Measurements from ENCODE around the gene ABCG8. TPM values are rescaled to one million over a fixed set of nuclear protein-coding genes. Genes with fewer than 3 reads are reported as not detected.

The ABCG8 gene
- total RNA-seq = under 1 TPM in 1 of 3 donors, not detected in 2; 0.15 TPM

- intact Hi-C loops (cut with DNase I; ENCODE audit: low total_unique reads) = no loop called here
- Histone ChIP-seq H3K27ac (no peak within 1 kb of the TSS), H3K4me1 (no peaks in the 10 kb centered on the region), H3K4me3 (no peak within 1 kb of the TSS), H3K27me3 (no peaks in the 10 kb centered on the region), H3K36me3 (no peaks in the 10 kb centered on the region), H3K9me3 (no peaks in the 10 kb centered on the region)
- peak in 1 of 2 donors; percentile 12 for DNase-seq (ENCODE audit: low spot score in 2 of 2)
- TF ChIP-seq POLR2AphosphoS5 (IDR thresholded peaks at IDR 0.05) (no peak), POLR2A (IDR thresholded peaks at IDR 0.05) (no peak), CTCF (IDR thresholded peaks at IDR 0.05) (no peak)
These were observed at the start of gene ABCG8, which contains the start of gene ABCG5 for GRCh38 chr2:43838560-43839267. Gene ABCG8 (plus strand): TSS chr2:43838971. CDS start chr2:43839054, 83 bp downstream. Gene ABCG5 (minus strand): TSS chr2:43838839. CDS start chr2:43838679, 160 bp downstream.

DNA sequence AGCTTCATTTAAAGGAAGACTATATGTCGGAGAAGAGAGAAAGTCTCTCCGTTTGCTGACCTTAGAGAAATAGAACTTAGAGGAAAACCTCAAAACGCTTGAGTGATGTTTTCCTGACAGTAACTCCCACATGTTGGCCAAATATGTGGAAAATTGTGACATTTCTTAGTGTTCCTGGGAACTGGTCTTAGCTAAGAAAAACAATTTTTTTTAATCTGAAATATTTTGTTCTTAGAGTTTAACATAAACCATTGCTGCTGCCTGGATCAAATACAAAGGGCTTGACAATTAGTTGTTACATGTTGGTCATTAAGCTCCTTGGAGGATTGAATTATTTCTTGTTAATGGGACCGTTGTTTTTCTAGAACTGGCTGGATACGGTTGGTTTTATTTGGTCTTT lies 48.6 kb upstream of the ABCG8 start:
- Histone ChIP-seq H3K36me3 (peaks cover 8% of the 10 kb centered on the region), H3K27ac (peak overlapping the region; percentile 29 to 39), H3K4me1 (no peaks in the 10 kb centered on the region), H3K4me3 (no peak overlapping the region), H3K27me3 (no peaks in the 10 kb centered on the region), H3K9me3 (no peaks in the 10 kb centered on the region)
- no peak for DNase-seq (ENCODE audit: low spot score in 2 of 2)
- no peak for TF ChIP-seq POLR2AphosphoS5 (IDR thresholded peaks at IDR 0.05)
- TF ChIP-seq CTCF (IDR thresholded peaks at IDR 0.05) = no peak
- no peak for TF ChIP-seq POLR2A (IDR thresholded peaks at IDR 0.05)
- intact Hi-C loops (cut with DNase I; ENCODE audit: low total_unique reads) = no loop called here

GRCh38 chr2:43791035-43791765 lies 47.6 kb upstream of the ABCG8 start:
- TF ChIP-seq POLR2AphosphoS5 (IDR thresholded peaks at IDR 0.05) (no peak), CTCF (IDR thresholded peaks at IDR 0.05) (no peak), POLR2A (IDR thresholded peaks at IDR 0.05) (no peak)
- Histone ChIP-seq H3K36me3 (peaks cover 12% of the 10 kb centered on the region), H3K9me3 (no peaks in the 10 kb centered on the region), H3K4me1 (no peaks in the 10 kb centered on the region), H3K4me3 (no peak overlapping the region), H3K27ac (peak overlapping the region; percentile 29 to 41), H3K27me3 (no peaks in the 10 kb centered on the region)
- no peak for DNase-seq (ENCODE audit: low spot score in 2 of 2)
- intact Hi-C loops (cut with DNase I; ENCODE audit: low total_unique reads) = no loop called here

GRCh38 chr2:43792653-43793052 lies 46.1 kb upstream of the ABCG8 start:
- no peak for DNase-seq (ENCODE audit: low spot score in 2 of 2)
- Histone ChIP-seq H3K27me3 (no peaks in the 10 kb centered on the region), H3K4me3 (no peak overlapping the region), H3K4me1 (no peaks in the 10 kb centered on the region), H3K36me3 (peaks cover 12% of the 10 kb centered on the region), H3K27ac (no peak overlapping the region), H3K9me3 (no peaks in the 10 kb centered on the region)
- no peak for TF ChIP-seq POLR2A (IDR thresholded peaks at IDR 0.05)
- no peak for TF ChIP-seq CTCF (IDR thresholded peaks at IDR 0.05)
- no peak for TF ChIP-seq POLR2AphosphoS5 (IDR thresholded peaks at IDR 0.05)
- intact Hi-C loops (cut with DNase I; ENCODE audit: low total_unique reads) = no loop called here

DNA sequence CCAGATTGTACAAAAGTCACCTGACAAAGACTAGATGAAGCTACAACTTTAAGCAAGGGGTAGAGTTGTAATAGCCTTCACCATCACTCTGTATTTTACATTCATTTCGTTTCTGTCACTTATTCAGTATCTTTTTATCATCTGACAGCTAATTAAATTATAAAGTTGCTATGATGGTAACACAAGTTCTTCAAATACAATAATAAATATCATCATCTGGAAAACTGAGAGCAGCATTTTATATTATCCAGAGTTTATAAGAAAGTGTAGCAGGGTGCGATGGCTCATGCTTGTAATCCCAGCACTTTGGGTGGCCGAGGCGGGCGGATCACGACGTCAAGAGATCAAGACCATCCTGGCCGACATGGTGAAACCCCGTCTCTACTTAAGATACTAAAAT lies 43.8 kb upstream of the ABCG8 start:
- H3K9me3 ChIP-seq = no peaks in the 10 kb centered on the region
- no peak overlapping the region for H3K27ac ChIP-seq
- H3K27me3 ChIP-seq = no peaks in the 10 kb centered on the region
- H3K4me1 ChIP-seq = no peaks in the 10 kb centered on the region
- no peak overlapping the region for H3K4me3 ChIP-seq
- intact Hi-C loops (cut with DNase I; ENCODE audit: low total_unique reads) = no loop called here
- DNase-seq (ENCODE audit: low spot score in 2 of 2) = no peak
- TF ChIP-seq POLR2A (IDR thresholded peaks at IDR 0.05) (no peak), POLR2AphosphoS5 (IDR thresholded peaks at IDR 0.05) (no peak), CTCF (IDR thresholded peaks at IDR 0.05) (no peak)
- peaks cover 15% of the 10 kb centered on the region for H3K36me3 ChIP-seq
